Esophagus squamous epithelium (tissue), 5 donors: ENCODE results near the gene SERPINA7. TPM values are rescaled to one million over a fixed set of nuclear protein-coding genes. Genes with fewer than 3 reads are reported as not detected.
"Not testable (repeated sequence)": the region's sequence is repeated elsewhere in the genome, so short reads cannot be mapped to it uniquely, and the experiment has no call there.

Source experiments
- DNase-seq: peaks from one replicate; lab custom pipeline; 2025; lab: John Stamatoyannopoulos, UW
- H3K27ac ChIP-seq, 4 donors: fragments of 200-600 bp; sonication (generic); one replicate each; pipeline ENCODE4 v1.5.1; 2016 to 2019; ENCODE audit warnings: mild to moderate bottlenecking in 1 of 4
- H3K27me3 ChIP-seq, 4 donors: fragments of 200-600 bp; sonication (generic); 1 replicate in 3 of 4; 2 replicates in 1 of 4; pipeline versions ENCODE4 v1.5.1 to v1.6.0; 2017 to 2021; ENCODE audit warnings: antibody characterized with exemption in 1 of 4
- H3K36me3 ChIP-seq, 3 donors: fragments of 200-600 bp; sonication (generic); one replicate each; pipeline ENCODE4 v1.5.1; 2016 to 2019
- H3K4me1 ChIP-seq, 3 donors: fragments of 200-600 bp; sonication (generic); one replicate each; pipeline ENCODE4 v1.5.1; 2017 to 2019
- H3K4me3 ChIP-seq, 4 donors: fragments of 200-600 bp; sonication (generic); 1 replicate in 3 of 4; 2 replicates in 1 of 4; pipeline ENCODE4 v1.5.1; 2016 to 2019; ENCODE audit warnings: mild to moderate bottlenecking in 2 of 4, moderate library complexity in 1 of 4
- H3K9me3 ChIP-seq, 3 donors: fragments of 200-600 bp; sonication (generic); one replicate each; pipeline ENCODE4 v1.5.1; 2016 to 2019
- CTCF ChIP-seq, 6 experiments: fragments of 450-650 bp in 4 of 6; fragments of 200-600 bp in 2 of 6; sonication (generic) in 2 of 6; IDR thresholded peaks; one replicate each; pipeline ENCODE4 v1.5.1; 2016 to 2019; ENCODE audit warnings: antibody characterized with exemption in 6 of 6, mild to moderate bottlenecking in 4 of 6, moderate library complexity in 4 of 6
- POLR2A ChIP-seq, 4 donors: fragments of 450-650 bp; IDR thresholded peaks; one replicate each; pipeline ENCODE4 v1.6.1; 2017; ENCODE audit warnings: antibody characterized with exemption in 4 of 4, mild to moderate bottlenecking in 4 of 4, moderate library complexity in 3 of 4
- WGBS, 2 donors: methylation state at CpG; one replicate each; pipeline ENCODE4 v1.1.5; 2018; 5-methylcytosine and 5-hydroxymethylcytosine counted together
- intact Hi-C: fragments of 100-400 bp; cut with DNase I; formaldehyde crosslinking; loops from one replicate; pipeline ENCODE4 v1.15.0; 2022
- total RNA-seq, 4 donors: library from RNA; depleted of rRNA; stranded (reverse); fragments of >200 nt; gene quantifications; one replicate each; pipeline ENCODE4 v1.1.0, GENCODE V29; 2016
- donor health status: DM: yes; HTN: yes; CAD: no.

SERPINA7 gene
- total RNA-seq, 4 donors from 2014 or later, result not detected

DNA sequence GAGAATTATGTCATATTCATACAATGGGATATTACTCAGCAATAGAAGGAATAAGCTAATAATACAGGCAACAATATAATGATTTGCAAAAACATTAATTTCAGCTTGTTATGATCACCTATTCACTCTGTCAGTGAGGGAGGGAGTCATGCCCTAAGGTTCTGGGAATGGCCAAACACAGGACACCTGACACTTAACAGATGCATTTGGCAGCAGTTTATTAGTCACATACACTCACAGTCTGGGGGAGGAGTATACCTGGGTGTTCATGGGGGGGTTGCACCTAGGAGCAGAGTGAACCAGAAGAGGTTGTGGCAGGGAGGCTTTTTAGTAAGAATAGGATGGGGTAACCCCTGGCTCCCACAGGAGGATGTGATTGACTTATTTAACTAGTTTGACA lies 38.3 kb downstream of the SERPINA7 start:
- TF ChIP-seq POLR2A (IDR thresholded peaks at IDR 0.05) (no peak), CTCF (IDR thresholded peaks at IDR 0.05) (no peak)
- intact Hi-C loops, result no loop called here
- no peaks in the 10 kb centered on the region for H3K4me1 ChIP-seq
- H3K9me3 ChIP-seq, result no peaks in the 10 kb centered on the region
- H3K36me3 ChIP-seq, result no peaks in the 10 kb centered on the region
- no peak for DNase-seq
- no peaks in the 10 kb centered on the region for H3K27me3 ChIP-seq
- H3K27ac ChIP-seq, result no peak overlapping the region
- H3K4me3 ChIP-seq, result no peak overlapping the region

GRCh38 chrX:105999294-105999693 lies 39.2 kb downstream of the SERPINA7 start:
- Histone ChIP-seq H3K36me3 (no peaks in the 10 kb centered on the region), H3K27ac (no peak overlapping the region), H3K27me3 (peaks cover 0 to 3% (median 0%) of the 10 kb centered on the region in 4 donors), H3K4me1 (no peaks in the 10 kb centered on the region), H3K4me3 (no peak overlapping the region), H3K9me3 (no peaks in the 10 kb centered on the region)
- WGBS, 2 donors, result 13 to 56% methylated on average over 1 of the region's 1 CpG
- intact Hi-C loops, result no loop called here
- TF ChIP-seq POLR2A (IDR thresholded peaks at IDR 0.05) (no peak), CTCF (IDR thresholded peaks at IDR 0.05) (no peak)
- no peak for DNase-seq

GRCh38 chrX:105988487-105988886 lies 50.0 kb downstream of the SERPINA7 start:
- H3K36me3 ChIP-seq, H3K4me3 ChIP-seq, H3K27me3 ChIP-seq, H3K27ac ChIP-seq, H3K4me1 ChIP-seq, H3K9me3 ChIP-seq, intact Hi-C loops, DNase-seq: not testable (repeated sequence)
- 58 to 70% methylated on average over 4 to 5 of the region's 5 CpGs for WGBS, 2 donors

Other genes starting within 250 kb of the SERPINA7 start
- 1 to 10 TPM in 1 of 4 donors, not detected in 3; 1.1 TPM for gene NRK, start 216.2 kb downstream of the SERPINA7 start, total RNA-seq
- gene PWWP3B, start 129.6 kb upstream of the SERPINA7 start, total RNA-seq, result not detected